Measurements from ENCODE around the gene CDK5RAP3. TPM values are rescaled to one million over a fixed set of nuclear protein-coding genes. Genes with fewer than 3 reads are reported as not detected.

The CDK5RAP3 gene
- total and polyA plus RNA-seq, 2 donors (not counting 3 experiments of a cell fraction or from before 2014, with no cell fraction given), result 109 to 139 TPM

DNA sequence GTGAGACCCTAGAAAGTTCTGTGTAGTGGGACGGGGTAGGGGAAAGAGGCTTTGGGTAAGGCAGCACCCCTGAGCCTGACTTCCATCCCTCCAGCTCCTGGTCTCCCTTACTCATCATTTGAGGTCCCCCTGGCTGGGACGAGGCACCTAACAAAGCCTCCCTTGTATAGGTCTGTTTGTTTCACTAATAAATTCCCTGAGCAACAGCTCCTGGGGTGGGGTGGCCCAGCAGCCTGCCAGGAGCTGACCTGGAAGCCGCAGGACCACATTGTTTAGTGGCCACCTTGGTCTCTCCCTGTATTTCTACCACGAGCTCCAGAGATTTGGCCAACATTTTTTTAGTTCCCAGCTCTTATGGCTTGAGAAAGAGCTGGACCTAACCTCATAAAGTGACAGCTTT is 20.5 kb upstream of the CDK5RAP3 start:
- Histone ChIP-seq H3K79me2 (ENCODE audit: control insufficient read depth, insufficient read depth, low read length) (no peaks in the 10 kb centered on the region), H3K9me3 (replicated peaks; ENCODE audit: control insufficient read depth, insufficient read depth, low read length) (no peaks in the 10 kb centered on the region), H2AFZ (ENCODE audit: low read depth, low read length) (no peak overlapping the region), H3K27ac (ENCODE audit: insufficient read depth, low read depth, low read length) (no peak overlapping the region), H3K4me3 (replicated peaks in 1 of 3; ENCODE audit: insufficient read depth in 1 of 3, low read depth in 1 of 3, low read length in 3 of 3) (no peak overlapping the region), H3K9ac (replicated peaks; ENCODE audit: extremely low read depth, insufficient read depth, low read length) (no peak overlapping the region), H3K36me3 (ENCODE audit: control insufficient read depth in 2 of 2, extremely low read depth in 1 of 2, insufficient read depth in 2 of 2, low read length in 2 of 2) (peaks cover 0 to 4% of the 10 kb centered on the region in 2 experiments), H3K4me2 (ENCODE audit: insufficient read depth, low read length) (no peak overlapping the region), H3K9me1 (replicated peaks; ENCODE audit: control insufficient read depth, extremely low read depth, insufficient read depth, low read length) (no peaks in the 10 kb centered on the region), H4K20me1 (replicated peaks; ENCODE audit: control insufficient read depth, extremely low read depth, insufficient read depth, low read length) (no peaks in the 10 kb centered on the region), H3K4me1 (ENCODE audit: control insufficient read depth, extremely low read depth, insufficient read depth, low read length) (peaks cover 4% of the 10 kb centered on the region), H3K27me3 (ENCODE audit: control insufficient read depth in 2 of 2, insufficient read depth in 2 of 2, low read length in 2 of 2) (no peaks in the 10 kb centered on the region)
- BruUV-seq (replicated peaks), result no TSS peak
- POLR2A ChIA-PET, result no interaction called here
- dilution Hi-C loops (cut with MboI; ENCODE audit: extremely low pct_ligation_motif_present, low sequenced_read_pairs) (no loop called here), intact Hi-C loops (cut with micrococcal nuclease) (no loop called here)
- CTCF ChIA-PET, result interaction anchor here (1.0 to 6.2 kb wide), 13 partner anchors 8 to 108 kb away, joined by 3 to 134 read pairs (median 5); partner anchors contain the start of genes CDK5RAP3, PNPO, PRR15L and SP2
- DNase-seq (ENCODE audit: low read depth, low spot score) (no peak), FAIRE-seq (no peak)
- TF ChIP-seq, protein P1, sequence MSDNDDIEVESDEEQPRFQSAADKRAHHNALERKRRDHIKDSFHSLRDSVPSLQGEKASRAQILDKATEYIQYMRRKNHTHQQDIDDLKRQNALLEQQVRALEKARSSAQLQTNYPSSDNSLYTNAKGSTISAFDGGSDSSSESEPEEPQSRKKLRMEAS (IDR thresholded peaks at IDR 0.05; ENCODE audit: insufficient read depth, insufficient read length), result no peak
- TF ChIP-seq, protein P2, sequence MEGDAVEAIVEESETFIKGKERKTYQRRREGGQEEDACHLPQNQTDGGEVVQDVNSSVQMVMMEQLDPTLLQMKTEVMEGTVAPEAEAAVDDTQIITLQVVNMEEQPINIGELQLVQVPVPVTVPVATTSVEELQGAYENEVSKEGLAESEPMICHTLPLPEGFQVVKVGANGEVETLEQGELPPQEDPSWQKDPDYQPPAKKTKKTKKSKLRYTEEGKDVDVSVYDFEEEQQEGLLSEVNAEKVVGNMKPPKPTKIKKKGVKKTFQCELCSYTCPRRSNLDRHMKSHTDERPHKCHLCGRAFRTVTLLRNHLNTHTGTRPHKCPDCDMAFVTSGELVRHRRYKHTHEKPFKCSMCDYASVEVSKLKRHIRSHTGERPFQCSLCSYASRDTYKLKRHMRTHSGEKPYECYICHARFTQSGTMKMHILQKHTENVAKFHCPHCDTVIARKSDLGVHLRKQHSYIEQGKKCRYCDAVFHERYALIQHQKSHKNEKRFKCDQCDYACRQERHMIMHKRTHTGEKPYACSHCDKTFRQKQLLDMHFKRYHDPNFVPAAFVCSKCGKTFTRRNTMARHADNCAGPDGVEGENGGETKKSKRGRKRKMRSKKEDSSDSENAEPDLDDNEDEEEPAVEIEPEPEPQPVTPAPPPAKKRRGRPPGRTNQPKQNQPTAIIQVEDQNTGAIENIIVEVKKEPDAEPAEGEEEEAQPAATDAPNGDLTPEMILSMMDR (IDR thresholded peaks at IDR 0.05; ENCODE audit: extremely low read depth in 1 of 2, insufficient read depth in 1 of 2, low read depth in 1 of 2, low read length in 2 of 2), result no peak
- no peak for TF ChIP-seq EZH2 (IDR thresholded peaks at IDR 0.05; ENCODE audit: borderline replicate concordance, low read depth, low read length, severe bottlenecking)
- no peak for TF ChIP-seq GATA2 (IDR thresholded peaks at IDR 0.05; ENCODE audit: insufficient read depth, insufficient read length, low read depth, low read length)
- no peak for TF ChIP-seq MYC (IDR thresholded peaks at IDR 0.05; ENCODE audit: low read depth, low read length)
- TF ChIP-seq POLR2A (IDR thresholded peaks at IDR 0.05; ENCODE audit: low read depth, low read length), result no peak
- no peak for TF ChIP-seq JUN (IDR thresholded peaks at IDR 0.05; ENCODE audit: borderline replicate concordance, insufficient read depth, insufficient read length, low read depth)
- no peak for TF ChIP-seq FOS (IDR thresholded peaks at IDR 0.05; ENCODE audit: borderline replicate concordance, insufficient read depth, low read length)
- TF ChIP-seq POLR2AphosphoS5 (IDR thresholded peaks at IDR 0.05; ENCODE audit: insufficient read depth, low read depth, low read length), result no peak
